NT2/D1 (cell line): Measurements from ENCODE around the gene DECR2.

ENCODE experiments used
- SUZ12 ChIP-seq: IDR thresholded peaks from 2 replicates; pipeline ENCODE4 v1.6.1; 2011; ENCODE audit not compliant: insufficient read length, insufficient read depth; ENCODE audit errors: extremely low read depth
- YY1 ChIP-seq: IDR thresholded peaks from 2 replicates; pipeline ENCODE4 v1.6.1; 2011; ENCODE audit not compliant: insufficient read length, insufficient read depth
- ZNF274 ChIP-seq: IDR thresholded peaks from 2 replicates; pipeline ENCODE4 v1.6.1; 2011; ENCODE audit warnings: mild to moderate bottlenecking, low read depth, low read length

DNA sequence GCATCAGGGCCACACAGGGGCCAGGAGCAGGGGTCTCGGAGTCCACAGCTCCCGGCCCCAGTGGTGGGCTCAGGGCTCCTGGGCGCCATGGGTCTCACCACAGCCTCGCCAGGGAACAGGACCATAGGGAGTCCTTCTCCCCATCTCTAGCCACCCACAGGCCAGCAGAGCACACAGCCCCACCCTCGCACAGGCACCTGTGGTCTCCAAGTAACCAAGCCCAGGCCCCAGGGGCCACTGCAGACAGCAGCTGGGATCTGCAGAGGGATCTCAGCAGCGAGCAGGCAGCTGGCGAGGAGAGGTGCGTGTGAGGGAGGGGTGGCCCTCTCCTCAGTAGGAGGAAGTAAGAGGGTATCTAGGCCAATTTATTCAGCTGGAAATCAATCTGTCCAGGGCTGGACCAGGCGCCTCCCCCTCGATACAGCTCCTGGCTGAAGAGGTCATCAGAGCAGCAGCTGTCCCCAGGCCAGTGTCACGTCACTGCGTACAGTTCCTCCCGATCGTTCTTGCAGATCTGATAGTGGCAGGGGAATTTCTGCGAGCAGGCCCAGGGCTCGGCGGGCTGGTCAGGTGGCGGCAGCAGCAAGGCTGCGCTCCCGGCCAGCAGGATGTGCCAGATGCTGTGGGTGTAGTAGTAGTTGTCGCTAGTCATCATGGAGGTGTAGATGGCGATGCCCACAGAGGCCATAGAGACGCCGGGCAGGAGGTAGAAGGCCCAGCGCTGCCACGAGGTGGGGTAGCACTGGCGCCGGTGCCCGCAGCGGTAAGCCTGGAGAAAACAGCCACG, 30.0 kb upstream of the DECR2 start:
- TF ChIP-seq ZNF274 (no peak), SUZ12 (no peak), YY1 (no peak)
